GM18519 (cell line): ENCODE measurements around the gene SPOPL.

ENCODE experiments used
- ATAC-seq: cut with Tn5 transposase; IDR thresholded peaks from one replicate; pipeline ENCODE4 v1.9.1; 2021; ENCODE audit warnings: mild to moderate bottlenecking, moderate library complexity; ENCODE audit not compliant: unreplicated experiment, low FRiP score

The SPOPL gene

GRCh38 chr2:138493334-138493733, 8.2 kb upstream of the SPOPL start:
- ATAC-seq: no peak

- ATAC-seq: no peak
These were observed 7.2 kb upstream of the SPOPL start for GRCh38 chr2:138494265-138494966.

GRCh38 chr2:138495384-138495783, 6.2 kb upstream of the SPOPL start:
- no peak for ATAC-seq

GRCh38 chr2:138496096-138496651, 5.4 kb upstream of the SPOPL start:
- no peak for ATAC-seq

GRCh38 chr2:138497294-138497693, 4.3 kb upstream of the SPOPL start:
- ATAC-seq: no peak

- ATAC-seq: no peak
These were observed 1.9 kb upstream of the SPOPL start for GRCh38 chr2:138499684-138500083.

GRCh38 chr2:138500592-138501424, 762 bp upstream of the SPOPL start:
- ATAC-seq: peak; percentile 2

- ATAC-seq: no peak
These were observed 901 bp downstream of the SPOPL start for GRCh38 chr2:138502255-138503086.

- no peak for ATAC-seq
These were observed 1.5 kb downstream of the SPOPL start for GRCh38 chr2:138503087-138503442.

- ATAC-seq: no peak
These were observed 2.1 kb downstream of the SPOPL start for GRCh38 chr2:138503652-138504051.

- ATAC-seq: no peak
These were observed 2.5 kb downstream of the SPOPL start for GRCh38 chr2:138504092-138504491.

- ATAC-seq: peak; percentile 47
These were observed 3.1 kb downstream of the SPOPL start for GRCh38 chr2:138504546-138505235.

- no peak for ATAC-seq
These were observed 5.7 kb downstream of the SPOPL start for GRCh38 chr2:138507267-138507666.

GRCh38 chr2:138510319-138510718, 8.7 kb downstream of the SPOPL start:
- ATAC-seq: no peak

- no peak for ATAC-seq
These were observed 11.1 kb downstream of the SPOPL start for GRCh38 chr2:138512672-138513071.

- ATAC-seq: no peak
These were observed 12.6 kb downstream of the SPOPL start for GRCh38 chr2:138514173-138514572.

- no peak for ATAC-seq
These were observed 13.5 kb downstream of the SPOPL start for GRCh38 chr2:138515092-138515491.

GRCh38 chr2:138516030-138516704, 14.6 kb downstream of the SPOPL start:
- ATAC-seq: no peak

GRCh38 chr2:138518860-138519259, 17.3 kb downstream of the SPOPL start:
- ATAC-seq: no peak

GRCh38 chr2:138521821-138522220, 20.3 kb downstream of the SPOPL start:
- no peak for ATAC-seq
